ENCODE data around the gene SLC45A2.

DNA sequence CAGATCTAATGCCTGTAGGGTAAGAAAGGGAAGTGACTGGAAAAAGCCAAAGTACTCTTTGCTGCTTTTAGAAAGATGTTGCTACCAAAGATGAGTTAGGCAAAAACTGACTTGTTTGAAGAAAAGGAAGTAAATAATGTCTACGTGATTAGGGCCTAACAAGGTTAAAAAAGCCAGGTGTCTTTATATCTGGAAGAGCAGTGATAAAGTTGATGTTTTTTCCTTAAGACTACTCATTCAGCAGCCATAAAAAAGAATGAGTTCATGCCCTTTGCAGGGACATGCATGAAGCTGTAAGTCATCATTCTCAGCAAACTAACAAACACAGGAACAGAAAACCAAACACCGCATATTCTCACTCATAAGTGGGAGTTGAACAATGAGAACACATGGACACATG, 36.8 kb upstream of the SLC45A2 start:
- TF ChIP-seq CTCF (IDR thresholded peaks at IDR 0.05) (no peak), POLR2A (IDR thresholded peaks at IDR 0.05) (no peak)
